ENCODE data around the gene GARIN3. TPM values are rescaled to one million over a fixed set of nuclear protein-coding genes. Genes with fewer than 3 reads are reported as not detected.

Gene GARIN3
- not detected in 2 replicates for total RNA-seq
- not detected in 2 replicates for polyA plus RNA-seq

DNA sequence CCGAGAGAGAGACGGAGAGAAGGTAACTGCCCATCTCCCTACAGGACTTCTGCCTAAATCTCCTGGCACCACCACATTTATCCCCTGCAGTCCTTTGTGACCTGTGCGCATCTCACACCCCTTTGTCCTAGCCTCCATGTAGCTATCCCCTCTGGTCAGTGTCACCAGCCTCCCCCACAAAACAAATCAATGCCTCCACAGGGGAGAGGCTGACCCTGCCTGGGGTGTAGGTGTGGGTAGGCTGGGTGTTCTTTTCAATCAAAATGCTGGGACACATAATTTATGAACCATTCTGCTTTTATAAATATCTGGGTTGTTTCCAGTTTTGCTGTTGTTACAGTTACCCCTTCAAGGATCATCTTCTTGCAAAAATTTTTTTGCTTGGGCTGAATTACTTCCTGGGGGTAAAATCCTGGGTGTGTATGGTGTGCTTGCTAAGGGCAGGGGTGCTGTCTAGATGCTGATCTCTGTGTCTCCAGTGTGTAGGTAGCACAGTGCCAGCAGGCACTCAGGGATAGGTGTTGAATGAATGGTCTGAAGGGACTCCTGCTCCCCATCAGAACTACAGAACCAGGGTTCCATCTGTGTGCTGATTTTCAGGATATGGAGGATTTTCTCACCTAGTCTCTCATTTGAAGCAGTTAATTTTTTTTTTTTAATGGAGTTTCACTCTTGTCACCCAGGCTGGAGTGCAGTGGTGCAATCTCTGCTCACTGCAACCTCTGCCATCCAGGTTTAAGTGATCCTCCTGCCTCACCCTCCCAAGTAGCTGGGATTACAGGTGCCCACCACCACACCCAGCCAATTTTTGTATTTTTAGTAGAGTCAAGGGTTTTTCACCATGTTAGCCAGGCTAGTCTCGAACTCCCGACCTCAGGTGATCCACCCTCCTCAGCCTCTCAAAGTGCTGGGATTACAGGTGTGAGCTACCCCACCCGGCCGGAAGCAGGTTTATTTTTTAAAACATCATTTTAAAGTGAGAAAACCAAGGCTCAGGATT is at the start of gene GARIN3:
Gene GARIN3 (minus strand): TSS at position 51 of the 1,000 bp plus-strand sequence. CDS start 96 bp downstream, outside the sequence.
- H3K4me1 ChIP-seq (ENCODE audit: low read depth) = no peaks in the 10 kb centered on the region
- no peaks in the 10 kb centered on the region for H3K36me3 ChIP-seq
- TF ChIP-seq, protein P1, sequence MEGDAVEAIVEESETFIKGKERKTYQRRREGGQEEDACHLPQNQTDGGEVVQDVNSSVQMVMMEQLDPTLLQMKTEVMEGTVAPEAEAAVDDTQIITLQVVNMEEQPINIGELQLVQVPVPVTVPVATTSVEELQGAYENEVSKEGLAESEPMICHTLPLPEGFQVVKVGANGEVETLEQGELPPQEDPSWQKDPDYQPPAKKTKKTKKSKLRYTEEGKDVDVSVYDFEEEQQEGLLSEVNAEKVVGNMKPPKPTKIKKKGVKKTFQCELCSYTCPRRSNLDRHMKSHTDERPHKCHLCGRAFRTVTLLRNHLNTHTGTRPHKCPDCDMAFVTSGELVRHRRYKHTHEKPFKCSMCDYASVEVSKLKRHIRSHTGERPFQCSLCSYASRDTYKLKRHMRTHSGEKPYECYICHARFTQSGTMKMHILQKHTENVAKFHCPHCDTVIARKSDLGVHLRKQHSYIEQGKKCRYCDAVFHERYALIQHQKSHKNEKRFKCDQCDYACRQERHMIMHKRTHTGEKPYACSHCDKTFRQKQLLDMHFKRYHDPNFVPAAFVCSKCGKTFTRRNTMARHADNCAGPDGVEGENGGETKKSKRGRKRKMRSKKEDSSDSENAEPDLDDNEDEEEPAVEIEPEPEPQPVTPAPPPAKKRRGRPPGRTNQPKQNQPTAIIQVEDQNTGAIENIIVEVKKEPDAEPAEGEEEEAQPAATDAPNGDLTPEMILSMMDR (IDR thresholded peaks at IDR 0.05; ENCODE audit: low read depth, low read length) = no peak
- H3K4me3 ChIP-seq = no peak within 1 kb of the TSS
- no peaks in the 10 kb centered on the region for H3K9me3 ChIP-seq (ENCODE audit: low read depth)
- no peaks in the 10 kb centered on the region for H3K27me3 ChIP-seq
- no peak for DNase-seq (ENCODE audit: low read depth in 1 of 2, low spot score in 1 of 2)
- H3K27ac ChIP-seq = no peak within 1 kb of the TSS

DNA sequence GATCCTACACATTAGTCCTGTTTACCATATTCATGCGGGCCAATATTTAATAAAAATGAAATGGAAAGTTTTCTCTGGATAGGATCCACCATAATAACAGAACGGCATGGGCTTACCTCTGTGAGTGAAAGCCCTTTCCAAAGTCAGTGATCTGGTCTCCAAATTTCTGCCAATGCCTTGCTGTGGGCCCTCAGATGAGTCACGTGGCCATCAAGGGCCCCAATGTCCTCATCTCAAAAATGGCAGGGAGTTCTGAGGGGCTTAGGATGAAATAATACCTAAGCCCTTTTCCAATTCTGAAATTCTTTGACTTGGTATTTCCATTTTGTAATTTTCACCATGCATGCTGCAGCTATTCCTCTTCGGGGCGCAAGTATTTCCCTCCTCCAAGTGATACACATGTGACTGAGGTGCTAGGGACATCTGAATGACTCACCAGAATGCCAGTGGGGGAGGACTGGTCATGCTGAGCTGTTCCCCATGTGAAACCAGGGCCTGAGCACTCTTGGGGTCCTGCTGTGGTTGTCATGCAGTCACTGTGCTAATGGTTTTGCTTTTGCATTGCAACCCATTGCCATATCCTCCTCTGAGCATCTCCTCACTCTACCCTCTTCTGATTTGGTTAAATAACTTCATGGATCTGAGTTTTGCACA is 49.6 kb upstream of the GARIN3 start:
- Histone ChIP-seq H3K36me3 (no peaks in the 10 kb centered on the region), H3K9me3 (ENCODE audit: low read depth) (no peaks in the 10 kb centered on the region), H3K27ac (no peak overlapping the region), H3K27me3 (no peaks in the 10 kb centered on the region), H3K4me1 (ENCODE audit: low read depth) (no peaks in the 10 kb centered on the region), H3K4me3 (no peak overlapping the region)
- DNase-seq (ENCODE audit: low read depth in 1 of 2, low spot score in 1 of 2) = no peak
- TF ChIP-seq, protein P1 (IDR thresholded peaks at IDR 0.05; ENCODE audit: low read depth, low read length) = no peak

DNA sequence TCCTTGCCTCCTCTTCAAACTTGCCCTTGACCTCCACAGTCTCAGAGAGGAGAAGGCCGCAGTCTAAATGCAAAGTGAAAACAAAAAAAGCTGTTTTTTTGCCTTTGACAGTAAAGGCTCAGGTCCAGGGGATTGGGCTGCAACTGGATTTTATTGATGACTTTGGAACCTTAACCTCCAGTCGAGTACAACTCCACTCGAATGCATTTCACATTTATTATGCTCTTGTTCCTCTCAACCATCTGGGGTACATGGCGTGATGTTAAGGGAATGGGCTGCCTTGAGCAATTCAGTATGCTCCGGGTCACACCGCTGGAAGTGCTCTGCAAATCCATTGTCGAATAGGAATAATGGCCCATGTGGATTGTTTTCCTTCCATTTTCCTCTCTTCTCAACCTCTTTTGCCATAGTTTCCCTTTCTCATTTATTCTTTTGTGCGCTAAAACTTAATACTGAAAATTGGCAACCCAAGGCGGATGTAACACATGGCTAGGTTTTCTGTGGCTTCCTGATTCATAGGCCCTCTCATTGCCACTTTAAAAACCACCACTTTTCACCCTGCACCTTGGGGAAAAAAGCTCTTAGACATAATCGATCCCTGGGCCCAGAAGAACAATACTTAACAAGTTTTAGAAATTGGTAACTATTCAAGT is 48.9 kb upstream of the GARIN3 start:
- no peak for DNase-seq (ENCODE audit: low read depth in 1 of 2, low spot score in 1 of 2)
- H3K27ac ChIP-seq = no peak overlapping the region
- no peaks in the 10 kb centered on the region for H3K27me3 ChIP-seq
- no peaks in the 10 kb centered on the region for H3K9me3 ChIP-seq (ENCODE audit: low read depth)
- H3K36me3 ChIP-seq = no peaks in the 10 kb centered on the region
- H3K4me1 ChIP-seq (ENCODE audit: low read depth) = no peaks in the 10 kb centered on the region
- H3K4me3 ChIP-seq = no peak overlapping the region
- TF ChIP-seq, protein P1 (IDR thresholded peaks at IDR 0.05; ENCODE audit: low read depth, low read length) = no peak

DNA sequence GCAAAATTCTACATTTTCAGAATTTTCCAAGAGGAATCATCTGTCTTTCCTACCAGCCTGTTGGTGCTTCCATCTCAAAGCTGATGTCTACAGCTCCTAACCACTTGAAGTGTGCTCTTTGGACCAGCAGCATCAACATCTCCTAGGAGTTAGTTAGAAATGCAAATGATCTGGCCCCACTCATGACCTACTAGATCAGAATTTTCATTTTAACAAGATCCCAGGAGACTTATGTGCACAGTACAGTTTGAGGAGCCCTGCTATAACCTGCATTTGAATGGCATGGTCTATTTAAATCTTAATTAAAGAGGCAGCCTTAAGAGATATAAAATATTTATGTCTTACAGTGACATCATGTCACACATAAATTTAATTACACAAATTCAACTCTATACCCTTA is 48.4 kb upstream of the GARIN3 start:
- H3K36me3 ChIP-seq = no peaks in the 10 kb centered on the region
- no peaks in the 10 kb centered on the region for H3K4me1 ChIP-seq (ENCODE audit: low read depth)
- H3K27me3 ChIP-seq = no peaks in the 10 kb centered on the region
- no peak overlapping the region for H3K27ac ChIP-seq
- H3K4me3 ChIP-seq = no peak overlapping the region
- TF ChIP-seq, protein P1 (IDR thresholded peaks at IDR 0.05; ENCODE audit: low read depth, low read length) = no peak
- DNase-seq (ENCODE audit: low read depth in 1 of 2, low spot score in 1 of 2) = no peak
- no peaks in the 10 kb centered on the region for H3K9me3 ChIP-seq (ENCODE audit: low read depth)

DNA sequence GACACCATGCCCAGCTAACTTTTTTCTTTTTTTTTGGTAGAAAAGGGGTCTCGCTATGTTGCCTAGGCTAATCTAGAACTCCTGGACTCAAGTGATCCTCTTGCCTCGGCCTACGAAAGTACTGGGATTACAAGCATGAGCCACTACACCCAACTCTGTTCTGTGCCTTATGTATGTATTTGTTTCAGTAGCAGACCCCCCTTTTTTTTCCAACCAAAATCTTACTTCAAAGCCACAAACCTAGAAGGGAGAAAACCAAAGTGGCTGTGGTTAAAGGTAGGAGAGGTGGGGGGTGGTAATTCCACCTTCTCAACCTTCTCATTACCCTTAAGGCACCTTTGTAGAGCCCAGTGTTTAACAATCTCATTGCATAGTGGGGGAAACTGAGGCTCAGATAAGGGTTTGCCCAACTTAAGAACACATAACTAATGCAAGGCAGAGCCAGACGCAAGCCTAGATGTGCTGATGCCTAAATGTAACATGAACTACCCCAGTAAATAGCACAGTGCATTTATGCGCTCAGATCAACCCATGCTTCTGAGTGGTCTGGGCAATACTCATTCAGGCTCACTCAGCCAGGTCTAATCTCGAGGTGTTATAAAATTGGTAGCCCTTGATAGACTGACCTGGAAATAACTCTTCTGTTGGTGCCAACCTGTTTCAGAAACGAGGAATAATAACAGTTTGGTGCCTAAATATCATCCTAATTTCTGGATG is 47.6 kb upstream of the GARIN3 start:
- DNase-seq (ENCODE audit: low read depth in 1 of 2, low spot score in 1 of 2) = no peak
- H3K36me3 ChIP-seq = no peaks in the 10 kb centered on the region

More for the DNA sequence above, 47.6 kb upstream of the GARIN3 start:
- H3K27ac ChIP-seq = no peak overlapping the region
- TF ChIP-seq, protein P1 (IDR thresholded peaks at IDR 0.05; ENCODE audit: low read depth, low read length) = no peak
- H3K9me3 ChIP-seq (ENCODE audit: low read depth) = no peaks in the 10 kb centered on the region
- no peak overlapping the region for H3K4me3 ChIP-seq
- no peaks in the 10 kb centered on the region for H3K27me3 ChIP-seq
- H3K4me1 ChIP-seq (ENCODE audit: low read depth) = no peaks in the 10 kb centered on the region
